Osteoblast (primary cell): Measurements from ENCODE around the gene CIITA. TPM values are rescaled to one million over a fixed set of nuclear protein-coding genes. Genes with fewer than 3 reads are reported as not detected.

Experiments used
- DNase-seq: peaks from one replicate; pipeline ENCODE4 v3.0.0; 2011; ENCODE audit warnings: low spot score, mixed read lengths; ENCODE audit not compliant: insufficient read length; ENCODE audit errors: missing footprints
- H2AFZ ChIP-seq: 2 replicates; pipeline ENCODE4 v1.6.0; 2011; ENCODE audit warnings: mild to moderate bottlenecking, low read length
- H3K27ac ChIP-seq: 2 replicates; pipeline ENCODE4 v1.5.1; 2011; ENCODE audit warnings: mild to moderate bottlenecking, low read depth, low read length, moderate library complexity
- H3K27me3 ChIP-seq: 2 replicates; pipeline ENCODE4 v1.6.0; 2012; ENCODE audit warnings: mild to moderate bottlenecking, control low read depth, inconsistent platforms, low read length, moderate library complexity; ENCODE audit not compliant: insufficient read depth
- H3K36me3 ChIP-seq: 2 replicates; pipeline ENCODE4 v1.5.1; 2011; ENCODE audit warnings: mild to moderate bottlenecking, low read length, control low read depth, moderate library complexity; ENCODE audit not compliant: insufficient read depth
- H3K4me1 ChIP-seq: 2 replicates; pipeline ENCODE4 v1.5.1; 2011; ENCODE audit warnings: mild to moderate bottlenecking, low read length, control low read depth, moderate library complexity; ENCODE audit not compliant: insufficient read depth
- H3K4me2 ChIP-seq: 2 replicates; pipeline ENCODE4 v1.6.0; 2011; ENCODE audit warnings: mild to moderate bottlenecking, low read length; ENCODE audit not compliant: insufficient read depth
- H3K4me3 ChIP-seq: fragments of 200-600 bp; sonication (generic); 3 replicates; pipeline ENCODE4 v1.5.1; 2012; ENCODE audit warnings: mild to moderate bottlenecking, low read length, inconsistent platforms; ENCODE audit not compliant: insufficient read depth
- H3K79me2 ChIP-seq: 2 replicates; pipeline ENCODE4 v1.6.0; 2012; ENCODE audit warnings: mild to moderate bottlenecking, low read length, control low read depth, inconsistent platforms; ENCODE audit not compliant: insufficient read depth
- H3K9me3 ChIP-seq: 2 replicates; pipeline ENCODE4 v1.5.1; 2011; ENCODE audit warnings: low read depth, low read length, control low read depth
- H4K20me1 ChIP-seq: 2 replicates; pipeline ENCODE4 v1.6.0; 2012; ENCODE audit warnings: mild to moderate bottlenecking, low read length, control low read depth; ENCODE audit not compliant: insufficient read depth
- CTCF ChIP-seq: IDR thresholded peaks from 2 replicates; pipeline ENCODE4 v1.5.1; 2011; ENCODE audit warnings: mild to moderate bottlenecking, low read depth, low read length, moderate library complexity; ENCODE audit errors: extremely low read depth
- total RNA-seq: library from RNA; depleted of rRNA; stranded (reverse); fragments of >200 nt; gene quantifications from 2 replicates; pipeline ENCODE4 v1.2.3, GENCODE V29; 2012

CIITA gene
- total RNA-seq, 1 donor: 2.5 TPM

- Histone ChIP-seq H3K9me3 (no peaks in the 10 kb centered on the region), H4K20me1 (no peaks in the 10 kb centered on the region), H3K4me2 (no peak overlapping the region), H3K79me2 (no peaks in the 10 kb centered on the region), H3K27ac (no peak overlapping the region), H2AFZ (no peak overlapping the region), H3K4me3 (no peak overlapping the region), H3K36me3 (no peaks in the 10 kb centered on the region), H3K27me3 (no peaks in the 10 kb centered on the region), H3K4me1 (peaks cover 19% of the 10 kb centered on the region)
- no peak for TF ChIP-seq CTCF
- DNase-seq: peak; percentile 36
Measured at GRCh38 chr16:10868596-10869469, 8.2 kb upstream of the CIITA start.

DNA sequence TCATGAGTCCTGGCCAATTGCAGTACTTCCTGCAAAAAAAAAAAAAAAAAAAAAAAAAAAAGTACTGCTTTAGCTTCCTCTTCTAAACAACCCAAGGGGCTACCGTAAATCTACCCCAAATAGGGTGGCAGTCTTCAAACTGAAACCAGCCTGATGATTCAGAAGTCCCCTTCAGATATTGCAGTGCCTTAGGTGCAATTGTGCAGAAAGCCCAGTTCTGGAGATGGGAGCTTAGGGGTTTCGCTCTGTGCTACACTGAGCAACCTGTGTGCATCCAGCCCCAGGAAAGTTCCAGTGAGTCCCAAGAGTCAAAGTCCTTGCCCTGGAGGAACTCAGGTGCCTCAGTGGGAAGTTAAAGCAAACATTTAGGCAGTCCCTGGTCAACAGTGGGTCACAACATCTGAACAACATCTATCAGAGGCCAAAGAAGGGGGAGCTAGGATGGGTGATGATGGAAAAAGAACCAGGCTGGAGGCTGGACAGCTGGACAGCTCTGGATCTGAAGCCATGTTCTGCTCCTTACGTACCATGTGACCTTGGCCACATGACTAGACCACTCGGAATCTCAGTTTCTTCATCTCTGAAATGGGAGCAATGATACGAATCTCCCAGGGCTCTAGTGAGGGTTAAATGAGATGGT, 6.7 kb upstream of the CIITA start:
- no peaks in the 10 kb centered on the region for H3K36me3 ChIP-seq
- no peak overlapping the region for H3K4me2 ChIP-seq
- peaks cover 25% of the 10 kb centered on the region for H3K4me1 ChIP-seq
- no peaks in the 10 kb centered on the region for H3K27me3 ChIP-seq
- H3K79me2 ChIP-seq: no peaks in the 10 kb centered on the region
- no peak overlapping the region for H3K27ac ChIP-seq
- H2AFZ ChIP-seq: no peak overlapping the region
- no peaks in the 10 kb centered on the region for H3K9me3 ChIP-seq
- no peak for TF ChIP-seq CTCF
- no peak overlapping the region for H3K4me3 ChIP-seq
- no peaks in the 10 kb centered on the region for H4K20me1 ChIP-seq
- no peak for DNase-seq

DNA sequence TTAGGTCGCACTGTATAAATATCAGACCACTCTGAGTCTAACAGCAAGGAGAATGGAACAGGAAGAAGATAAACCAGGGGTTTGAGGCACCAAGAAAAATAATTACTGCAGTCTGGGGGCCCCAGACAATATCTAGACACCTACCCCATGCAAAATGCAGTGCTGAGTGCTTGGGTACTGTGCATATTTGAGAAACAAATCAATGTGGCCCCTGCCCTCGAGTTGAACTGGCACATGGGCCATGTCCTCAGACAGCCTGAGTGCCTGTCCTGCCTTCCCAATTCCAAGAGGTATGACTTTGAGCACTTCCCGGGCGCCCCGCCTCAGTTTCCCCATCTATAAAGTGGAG, 6.2 kb upstream of the CIITA start:
- Histone ChIP-seq H3K27me3 (no peaks in the 10 kb centered on the region), H3K4me2 (peak overlapping the region; percentile 73), H3K79me2 (no peaks in the 10 kb centered on the region), H3K9me3 (no peaks in the 10 kb centered on the region), H2AFZ (no peak overlapping the region), H4K20me1 (no peaks in the 10 kb centered on the region), H3K4me3 (peak overlapping the region; percentile 48), H3K27ac (peak overlapping the region; percentile 77), H3K4me1 (peaks cover 28% of the 10 kb centered on the region), H3K36me3 (no peaks in the 10 kb centered on the region)
- TF ChIP-seq CTCF: no peak
- no peak for DNase-seq
